ENCODE results near the gene CCDC88A. TPM values are rescaled to one million over a fixed set of nuclear protein-coding genes. Genes with fewer than 3 reads are reported as not detected.

The CCDC88A gene
- total RNA-seq, 3 donors from 2014 or later = 36.1 to 74.6 (median 50.1) TPM

DNA sequence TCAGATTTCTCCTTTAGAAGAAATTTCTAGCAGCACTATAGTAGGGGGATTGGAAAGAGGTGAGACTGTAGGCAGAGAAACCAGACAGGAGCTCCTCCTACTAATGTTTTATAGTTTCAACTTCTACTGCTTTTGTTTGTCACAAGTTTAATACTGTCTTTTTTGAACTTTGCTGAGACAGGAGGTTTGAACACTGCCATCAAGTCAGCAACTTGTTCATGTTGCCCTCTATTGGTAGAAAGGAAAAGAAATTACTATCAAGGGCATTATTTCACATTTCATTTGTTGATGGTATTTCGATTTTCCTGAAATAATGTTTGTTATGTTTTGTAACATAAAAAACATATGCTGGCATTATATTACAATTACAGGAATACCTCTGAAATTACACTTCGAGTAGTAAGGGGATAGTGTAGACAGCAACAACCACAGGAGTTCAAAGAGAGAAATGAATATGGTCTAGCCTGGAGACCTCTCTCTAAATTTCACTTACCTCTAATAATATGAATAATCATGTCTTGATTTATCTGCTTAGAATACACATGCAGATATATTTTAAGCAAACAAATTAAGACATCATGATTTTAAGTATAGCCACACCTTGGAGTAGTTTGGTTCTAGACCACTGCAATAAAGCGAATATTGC is 12.4 kb upstream of the CCDC88A start:
- Histone ChIP-seq H3K4me3 (no peak overlapping the region), H3K27ac (no peak overlapping the region), H3K4me1 (no peaks in the 10 kb centered on the region), H3K27me3 (no peaks in the 10 kb centered on the region), H3K9me3 (no peaks in the 10 kb centered on the region), H3K36me3 (no peaks in the 10 kb centered on the region)
- intact Hi-C loops (cut with DNase I; ENCODE audit: low total_unique reads) = no loop called here
- TF ChIP-seq, protein P1, sequence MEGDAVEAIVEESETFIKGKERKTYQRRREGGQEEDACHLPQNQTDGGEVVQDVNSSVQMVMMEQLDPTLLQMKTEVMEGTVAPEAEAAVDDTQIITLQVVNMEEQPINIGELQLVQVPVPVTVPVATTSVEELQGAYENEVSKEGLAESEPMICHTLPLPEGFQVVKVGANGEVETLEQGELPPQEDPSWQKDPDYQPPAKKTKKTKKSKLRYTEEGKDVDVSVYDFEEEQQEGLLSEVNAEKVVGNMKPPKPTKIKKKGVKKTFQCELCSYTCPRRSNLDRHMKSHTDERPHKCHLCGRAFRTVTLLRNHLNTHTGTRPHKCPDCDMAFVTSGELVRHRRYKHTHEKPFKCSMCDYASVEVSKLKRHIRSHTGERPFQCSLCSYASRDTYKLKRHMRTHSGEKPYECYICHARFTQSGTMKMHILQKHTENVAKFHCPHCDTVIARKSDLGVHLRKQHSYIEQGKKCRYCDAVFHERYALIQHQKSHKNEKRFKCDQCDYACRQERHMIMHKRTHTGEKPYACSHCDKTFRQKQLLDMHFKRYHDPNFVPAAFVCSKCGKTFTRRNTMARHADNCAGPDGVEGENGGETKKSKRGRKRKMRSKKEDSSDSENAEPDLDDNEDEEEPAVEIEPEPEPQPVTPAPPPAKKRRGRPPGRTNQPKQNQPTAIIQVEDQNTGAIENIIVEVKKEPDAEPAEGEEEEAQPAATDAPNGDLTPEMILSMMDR (IDR thresholded peaks at IDR 0.05) = peak in 2 of 3 donors; percentile 43 to 65
- TF ChIP-seq POLR2AphosphoS5 (IDR thresholded peaks at IDR 0.05) (no peak), POLR2A (IDR thresholded peaks at IDR 0.05) (no peak)
- DNase-seq (ENCODE audit: low spot score in 2 of 2) = no peak

DNA sequence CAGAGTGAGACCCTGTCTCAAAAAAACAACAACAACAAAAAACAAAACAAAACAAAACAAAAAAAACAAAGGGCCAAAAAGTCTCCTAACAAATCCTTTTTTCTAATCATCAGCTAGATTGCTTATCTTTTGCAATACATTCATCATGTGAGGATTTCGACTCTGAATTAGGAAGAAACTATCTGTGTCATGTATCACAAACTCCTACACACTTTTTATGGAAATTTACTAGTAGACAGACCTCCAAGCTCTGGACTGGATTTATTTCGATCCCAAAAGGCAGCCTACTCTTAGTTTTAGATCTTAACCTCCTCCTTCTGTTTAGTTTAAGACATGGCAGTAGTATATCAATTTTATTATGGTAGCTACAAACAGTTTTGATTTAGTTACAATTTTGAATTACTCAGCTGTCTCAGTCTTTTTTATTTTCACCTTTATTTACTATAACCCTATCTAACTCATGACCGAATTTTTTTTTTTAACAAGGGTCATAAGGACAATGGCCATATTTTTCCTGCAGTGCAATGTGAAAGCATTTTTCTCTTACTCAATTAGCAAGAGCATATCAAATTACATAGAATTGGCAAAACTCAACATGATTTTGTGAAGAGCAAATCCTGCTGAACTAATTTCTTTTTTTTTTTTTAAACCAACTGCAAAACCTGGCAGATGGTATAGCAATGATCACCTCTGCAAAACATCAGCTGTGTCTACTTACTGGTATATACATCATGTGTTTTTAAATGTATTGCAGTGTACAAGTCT is 10.7 kb upstream of the CCDC88A start:
- Histone ChIP-seq H3K27ac (no peak overlapping the region), H3K9me3 (no peaks in the 10 kb centered on the region), H3K4me1 (no peaks in the 10 kb centered on the region), H3K27me3 (no peaks in the 10 kb centered on the region), H3K4me3 (no peak overlapping the region), H3K36me3 (no peaks in the 10 kb centered on the region)
- TF ChIP-seq POLR2AphosphoS5 (IDR thresholded peaks at IDR 0.05) = no peak
- no peak for TF ChIP-seq POLR2A (IDR thresholded peaks at IDR 0.05)
- TF ChIP-seq, protein P1 (IDR thresholded peaks at IDR 0.05) = no peak
- intact Hi-C loops (cut with DNase I; ENCODE audit: low total_unique reads) = no loop called here
- no peak for DNase-seq (ENCODE audit: low spot score in 2 of 2)

DNA sequence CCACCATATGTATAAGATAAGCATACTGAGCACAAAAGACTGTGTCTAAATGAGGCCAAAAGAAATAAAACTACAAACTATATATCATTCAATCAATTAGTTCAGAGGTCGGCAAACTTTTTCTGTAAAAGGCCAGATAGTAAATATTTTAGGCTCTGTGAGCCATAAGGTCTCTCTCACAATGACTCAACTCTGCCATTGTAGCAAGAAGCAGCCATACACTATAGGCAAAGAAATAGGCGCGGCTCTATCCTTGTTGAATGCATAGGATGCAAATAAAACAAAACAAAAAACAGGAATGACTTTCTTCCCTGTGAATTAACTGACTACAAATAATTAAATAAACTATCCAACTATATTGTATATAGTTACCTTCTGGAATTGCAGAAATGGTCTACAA is 8.6 kb upstream of the CCDC88A start:
- DNase-seq (ENCODE audit: low spot score in 2 of 2) = no peak
- Histone ChIP-seq H3K9me3 (no peaks in the 10 kb centered on the region), H3K36me3 (no peaks in the 10 kb centered on the region), H3K27ac (no peak overlapping the region), H3K4me3 (no peak overlapping the region), H3K4me1 (no peaks in the 10 kb centered on the region), H3K27me3 (no peaks in the 10 kb centered on the region)
- intact Hi-C loops (cut with DNase I; ENCODE audit: low total_unique reads) = no loop called here
- TF ChIP-seq POLR2A (IDR thresholded peaks at IDR 0.05) (no peak), POLR2AphosphoS5 (IDR thresholded peaks at IDR 0.05) (no peak)
- TF ChIP-seq, protein P1 (IDR thresholded peaks at IDR 0.05) = no peak

DNA sequence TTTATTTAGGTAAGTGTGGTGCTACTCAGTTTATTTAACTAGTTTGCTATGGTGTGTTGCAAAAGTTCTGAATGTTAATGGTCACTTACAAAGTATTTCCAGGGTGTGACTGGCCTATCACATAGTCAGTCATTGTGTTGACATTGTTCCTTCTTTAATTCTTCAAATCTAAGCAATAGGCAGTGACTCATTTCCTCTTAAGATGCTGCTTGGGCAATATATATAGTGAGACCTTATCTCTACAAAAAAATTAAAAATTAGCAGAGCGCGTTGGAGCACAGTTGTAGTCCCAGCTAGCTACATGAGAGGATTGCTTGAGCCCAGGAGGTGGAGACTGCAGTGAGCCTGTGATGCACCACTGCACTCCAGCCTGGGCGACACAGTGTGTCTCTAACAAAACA is 5.8 kb upstream of the CCDC88A start:
- Histone ChIP-seq H3K27me3 (no peaks in the 10 kb centered on the region), H3K4me3 (no peak overlapping the region), H3K4me1 (no peaks in the 10 kb centered on the region), H3K27ac (no peak overlapping the region), H3K36me3 (no peaks in the 10 kb centered on the region), H3K9me3 (no peaks in the 10 kb centered on the region)
- no peak for TF ChIP-seq POLR2AphosphoS5 (IDR thresholded peaks at IDR 0.05)
- no peak for TF ChIP-seq POLR2A (IDR thresholded peaks at IDR 0.05)
- TF ChIP-seq, protein P1 (IDR thresholded peaks at IDR 0.05) = no peak
- DNase-seq (ENCODE audit: low spot score in 2 of 2) = no peak
- intact Hi-C loops (cut with DNase I; ENCODE audit: low total_unique reads) = no loop called here

Measured in breast epithelium (tissue), 4 donors.